Spleen (tissue), 11 donors: Measurements from ENCODE around the gene RHOF. TPM values are rescaled to one million over a fixed set of nuclear protein-coding genes. Genes with fewer than 3 reads are reported as not detected.
A peak's percentile ranks its signal among the peaks of the same experiment; 100 is the strongest.

Source experiments
- DNase-seq: peaks from one replicate; pipeline ENCODE4 v3.0.0-alpha.2; 2020
- H3K27ac ChIP-seq, 8 donors: fragments of 200-600 bp; sonication (generic) in 7 of 8; 1 replicate in 4 of 8; 2 replicates in 4 of 8; pipeline versions ENCODE4 v1.5.0 to v1.8.0; 2016 to 2021; ENCODE audit warnings: inconsistent platforms in 4 of 8, mild to moderate bottlenecking in 4 of 8, moderate library complexity in 1 of 8
- H3K27me3 ChIP-seq, 7 donors: fragments of 200-600 bp; sonication (generic) in 6 of 7; replicated peaks in 1 of 7; 1 replicate in 4 of 7; 2 replicates in 3 of 7; pipeline versions ENCODE4 v1.5.0 to v1.8.0; 2016 to 2021; ENCODE audit warnings: inconsistent platforms in 3 of 7, mild to moderate bottlenecking in 1 of 7
- H3K36me3 ChIP-seq, 6 donors: fragments of 200-600 bp; sonication (generic) in 5 of 6; 1 replicate in 4 of 6; 2 replicates in 2 of 6; pipeline versions ENCODE4 v1.5.0 to v1.8.0; 2016 to 2021; ENCODE audit warnings: inconsistent platforms in 2 of 6
- H3K4me1 ChIP-seq, 6 donors: fragments of 200-600 bp; sonication (generic) in 5 of 6; 1 replicate in 3 of 6; 2 replicates in 3 of 6; pipeline versions ENCODE4 v1.5.0 to v1.8.0; 2016 to 2021; ENCODE audit warnings: inconsistent platforms in 3 of 6
- H3K4me3 ChIP-seq, 8 donors: fragments of 200-600 bp; sonication (generic) in 7 of 8; 1 replicate in 4 of 8; 2 replicates in 4 of 8; pipeline versions ENCODE4 v1.5.0 to v1.8.0; 2016 to 2021; ENCODE audit warnings: inconsistent platforms in 4 of 8, mild to moderate bottlenecking in 4 of 8, moderate library complexity in 2 of 8
- H3K9me3 ChIP-seq, 8 donors: fragments of 200-600 bp; sonication (generic) in 7 of 8; 1 replicate in 4 of 8; 2 replicates in 4 of 8; pipeline versions ENCODE4 v1.5.0 to v1.8.0; 2016 to 2021; ENCODE audit warnings: inconsistent platforms in 4 of 8
- POLR2A ChIP-seq, 3 donors: fragments of 450-650 bp; IDR thresholded peaks; one replicate each; pipeline ENCODE4 v1.5.1; 2017; ENCODE audit warnings: antibody characterized with exemption in 3 of 3, mild to moderate bottlenecking in 1 of 3
- POLR2AphosphoS5 ChIP-seq, 3 donors: sonication (generic); formaldehyde crosslinking; IDR thresholded peaks; one replicate each; pipeline ENCODE4 v1.5.1; 2017; ENCODE audit warnings: antibody characterized with exemption in 3 of 3
- WGBS, 5 donors: extraction: QIAGEN DNeasy Blood & Tissue Kit in 3 of 5; methylation state at CpG; one replicate each; pipeline versions ENCODE4 v1.1.5 to v1.1.7; 2013 to 2018; 5-methylcytosine and 5-hydroxymethylcytosine counted together
- intact Hi-C: fragments of 100-400 bp; cut with DNase I; formaldehyde crosslinking; loops from one replicate; pipeline ENCODE4 v1.15.0; 2023; ENCODE audit warnings: low total_unique reads
- polyA plus RNA-seq, 3 donors: library from polyadenylated mRNA; stranded (reverse); fragments of 200-250 nt; gene quantifications; one replicate each; pipeline ENCODE4 v1.2.1, GENCODE V29; 2013
- total RNA-seq, 7 donors: library from RNA; depleted of rRNA in 3 of 7; stranded (reverse); fragments of >200 nt in 3 of 7; fragmentation: NEBNext Ultra II Directional in 4 of 7; extraction: Animal tissue kit (Norgen Biotek cat#: 25700) in 4 of 7; gene quantifications; one replicate each; pipeline versions ENCODE4 v1.1.0 to v1.2.1, GENCODE V29; 2016 to 2021
- TF ChIP-seq, protein P1 (sequence below), 11 experiments: fragments of 200-600 bp in 7 of 11; fragments of 450-650 bp in 4 of 11; sonication (generic) in 4 of 11; IDR thresholded peaks in 8 of 11; conservative IDR thresholded peaks in 3 of 11; 1 replicate in 7 of 11; 2 replicates in 4 of 11; pipeline versions ENCODE4 v1.4.0 to v1.8.0; 2016 to 2021; ENCODE audit warnings: antibody characterized with exemption in 11 of 11, inconsistent platforms in 4 of 11, mild to moderate bottlenecking in 1 of 11
- donor health status: healthy with polysubstance abuse.
- donor health status: DM: no; HTN: no; CAD: no; lungs with moderate emphysema.
- donor health status: DM: no; HTN: no; CAD: no.
- donor health status: Bipolar disorder and iron deficiency.
- donor health status: healthy.
- donor health status: DM: no; HTN: no; CAD: no.
- donor health status: DM: yes; HTN: yes; CAD: no.

The RHOF gene
- total and polyA plus RNA-seq, 10 donors = 18.4 to 71.7 (median 52.6) TPM

DNA sequence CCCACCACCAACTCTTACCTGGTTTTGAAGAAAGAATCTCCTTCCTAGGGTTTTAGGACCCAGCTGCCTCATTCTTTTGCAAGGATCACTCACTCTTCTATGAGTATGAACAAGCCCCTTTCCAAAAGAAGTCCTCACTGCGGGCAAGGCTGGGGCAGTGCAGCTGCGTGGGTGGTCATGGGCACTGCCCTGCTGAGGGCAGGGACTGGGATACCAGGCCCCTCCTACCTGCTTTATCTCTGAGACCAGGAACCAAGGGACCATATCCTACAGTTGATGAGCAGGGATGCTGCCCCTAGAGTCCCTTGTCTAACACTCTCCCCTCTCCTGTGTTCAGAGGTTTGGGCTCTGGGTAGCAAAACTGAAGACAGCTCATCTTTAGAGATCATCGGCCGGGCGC, 44.6 kb upstream of the RHOF start:
- no peak overlapping the region for H3K27ac ChIP-seq
- WGBS, 5 donors = 80 to 95% (median 91%) methylated on average over 5 of the region's 5 CpGs
- no peak for DNase-seq
- H3K9me3 ChIP-seq = no peaks in the 10 kb centered on the region
- H3K36me3 ChIP-seq = no peaks in the 10 kb centered on the region
- intact Hi-C loops = no loop called here
- TF ChIP-seq POLR2A (IDR thresholded peaks at IDR 0.05) (no peak), POLR2AphosphoS5 (IDR thresholded peaks at IDR 0.05) (no peak)
- TF ChIP-seq, protein P1, sequence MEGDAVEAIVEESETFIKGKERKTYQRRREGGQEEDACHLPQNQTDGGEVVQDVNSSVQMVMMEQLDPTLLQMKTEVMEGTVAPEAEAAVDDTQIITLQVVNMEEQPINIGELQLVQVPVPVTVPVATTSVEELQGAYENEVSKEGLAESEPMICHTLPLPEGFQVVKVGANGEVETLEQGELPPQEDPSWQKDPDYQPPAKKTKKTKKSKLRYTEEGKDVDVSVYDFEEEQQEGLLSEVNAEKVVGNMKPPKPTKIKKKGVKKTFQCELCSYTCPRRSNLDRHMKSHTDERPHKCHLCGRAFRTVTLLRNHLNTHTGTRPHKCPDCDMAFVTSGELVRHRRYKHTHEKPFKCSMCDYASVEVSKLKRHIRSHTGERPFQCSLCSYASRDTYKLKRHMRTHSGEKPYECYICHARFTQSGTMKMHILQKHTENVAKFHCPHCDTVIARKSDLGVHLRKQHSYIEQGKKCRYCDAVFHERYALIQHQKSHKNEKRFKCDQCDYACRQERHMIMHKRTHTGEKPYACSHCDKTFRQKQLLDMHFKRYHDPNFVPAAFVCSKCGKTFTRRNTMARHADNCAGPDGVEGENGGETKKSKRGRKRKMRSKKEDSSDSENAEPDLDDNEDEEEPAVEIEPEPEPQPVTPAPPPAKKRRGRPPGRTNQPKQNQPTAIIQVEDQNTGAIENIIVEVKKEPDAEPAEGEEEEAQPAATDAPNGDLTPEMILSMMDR (IDR thresholded peaks at IDR 0.05 in 8 of 11, conservative IDR thresholded peaks at IDR 0.05 in 3 of 11) = no peak
- peaks cover 4 to 26% (median 11%) of the 10 kb centered on the region in 6 donors for H3K4me1 ChIP-seq
- H3K4me3 ChIP-seq = no peak overlapping the region
- no peaks in the 10 kb centered on the region for H3K27me3 ChIP-seq

DNA sequence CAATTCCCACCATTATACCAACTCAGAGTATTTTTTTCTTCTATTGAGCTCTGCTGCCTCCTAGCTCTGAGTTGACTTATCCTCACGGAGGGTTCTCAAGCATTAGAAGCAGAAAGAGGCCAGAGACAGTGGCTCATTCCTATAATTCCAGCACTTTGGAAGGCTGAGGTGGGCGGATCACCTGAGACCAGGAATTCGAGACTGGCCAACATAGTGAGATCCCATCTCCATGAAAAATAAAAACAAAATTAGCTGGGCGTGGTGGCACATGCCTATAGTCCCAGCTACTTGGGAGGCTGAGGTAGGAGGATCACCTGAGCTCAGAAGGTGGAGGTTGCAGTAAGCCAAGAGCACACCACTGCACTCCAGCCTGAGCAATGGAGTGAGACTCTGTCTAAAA, 44.2 kb upstream of the RHOF start:
- WGBS, 5 donors = 71 to 88% (median 81%) methylated on average over 4 of the region's 4 CpGs

DNA sequence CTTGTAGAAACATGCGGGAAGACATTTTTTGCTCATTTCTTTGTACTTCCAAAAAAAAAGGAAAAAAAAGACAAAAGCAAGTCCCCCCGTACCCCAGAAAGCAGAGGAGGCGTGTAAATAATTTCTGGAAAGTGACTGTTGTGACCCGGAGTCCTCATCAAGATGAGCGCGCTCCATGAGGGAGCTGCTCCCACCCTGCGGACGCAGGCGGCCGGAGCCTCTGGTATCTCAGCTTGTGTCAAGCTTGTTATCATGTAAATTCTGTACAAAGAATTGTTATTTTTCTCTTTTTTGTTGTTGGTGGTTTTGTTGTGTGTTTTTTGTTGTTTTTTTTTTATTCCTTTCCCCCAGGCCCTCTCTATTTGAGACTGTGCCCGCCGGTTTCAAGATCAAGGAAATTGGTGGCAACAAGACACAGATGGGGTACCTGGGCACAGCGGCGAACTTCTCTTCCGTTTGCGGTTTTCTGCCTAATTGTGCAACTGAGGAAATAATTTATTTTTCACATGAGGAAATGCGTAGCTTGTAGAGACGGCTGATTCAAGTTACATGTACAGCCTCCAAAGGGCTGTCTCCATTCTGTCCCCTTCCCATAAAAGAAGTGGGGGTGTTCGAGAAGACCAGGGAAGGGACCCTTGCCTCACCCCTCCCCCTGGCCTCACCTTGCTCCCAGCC, 38.2 kb upstream of the RHOF start:
- intact Hi-C loops = no loop called here
- no peak overlapping the region for H3K4me3 ChIP-seq
- 74 to 92% (median 80%) methylated on average over 19 of the region's 19 CpGs for WGBS, 5 donors
- DNase-seq = no peak
- TF ChIP-seq POLR2A (IDR thresholded peaks at IDR 0.05) (no peak), POLR2AphosphoS5 (IDR thresholded peaks at IDR 0.05) (no peak)
- TF ChIP-seq, protein P1 (IDR thresholded peaks at IDR 0.05 in 8 of 11, conservative IDR thresholded peaks at IDR 0.05 in 3 of 11) = no peak
- H3K9me3 ChIP-seq = no peaks in the 10 kb centered on the region
- no peaks in the 10 kb centered on the region for H3K27me3 ChIP-seq
- peaks cover 3 to 63% (median 57%) of the 10 kb centered on the region in 6 donors for H3K36me3 ChIP-seq
- peaks cover 0 to 18% (median 0%) of the 10 kb centered on the region in 6 donors for H3K4me1 ChIP-seq
- peak overlapping the region in 6 of 8 donors; percentile 28 to 79 (median 74) for H3K27ac ChIP-seq

More for the DNA sequence above, 44.2 kb upstream of the RHOF start:
- intact Hi-C loops = no loop called here
- Histone ChIP-seq H3K4me3 (no peak overlapping the region), H3K27ac (no peak overlapping the region), H3K4me1 (peaks cover 4 to 26% (median 11%) of the 10 kb centered on the region in 6 donors), H3K27me3 (no peaks in the 10 kb centered on the region), H3K9me3 (no peaks in the 10 kb centered on the region), H3K36me3 (peaks cover 0 to 4% (median under 1%) of the 10 kb centered on the region in 6 donors)
- no peak for TF ChIP-seq POLR2AphosphoS5 (IDR thresholded peaks at IDR 0.05)
- TF ChIP-seq POLR2A (IDR thresholded peaks at IDR 0.05) = no peak
- TF ChIP-seq, protein P1 (IDR thresholded peaks at IDR 0.05 in 8 of 11, conservative IDR thresholded peaks at IDR 0.05 in 3 of 11) = no peak
- no peak for DNase-seq

DNA sequence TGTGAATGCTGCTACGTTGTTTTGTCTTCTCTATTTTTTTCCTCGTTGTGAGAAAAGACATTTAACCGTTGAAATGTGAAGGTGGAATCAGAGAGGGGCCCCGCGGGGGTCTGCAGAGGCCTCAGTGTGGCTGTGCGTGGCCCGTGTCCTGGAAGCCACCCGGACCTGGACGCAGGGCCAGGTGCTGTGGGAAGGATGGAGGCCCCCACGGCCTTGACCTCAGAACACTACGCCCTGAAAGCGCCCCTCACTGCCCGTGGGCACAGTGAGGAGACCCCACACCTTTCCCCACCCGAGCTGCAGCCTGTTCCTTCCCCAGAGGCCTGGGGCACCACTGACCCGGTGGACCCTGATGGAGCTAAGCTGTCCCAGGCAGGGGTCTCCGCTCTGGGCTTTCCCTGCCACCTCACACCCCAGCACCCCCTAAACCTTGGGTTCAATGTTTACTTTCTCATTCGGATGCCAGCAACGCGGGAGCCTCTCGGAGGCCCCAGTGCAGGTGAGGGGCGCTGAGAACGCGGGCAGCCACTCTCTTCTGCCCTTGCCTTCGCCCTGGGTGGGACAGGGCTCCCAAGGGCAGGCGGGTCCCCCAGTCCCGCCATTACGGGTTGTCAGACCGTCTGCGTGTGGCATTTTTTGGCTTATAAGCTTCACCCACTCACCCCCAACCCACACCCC, 37.2 kb upstream of the RHOF start:
- Histone ChIP-seq H3K4me1 (peaks cover 0 to 15% (median 0%) of the 10 kb centered on the region in 6 donors), H3K9me3 (no peaks in the 10 kb centered on the region), H3K27me3 (no peaks in the 10 kb centered on the region), H3K27ac (no peak overlapping the region), H3K4me3 (no peak overlapping the region), H3K36me3 (peaks cover 3 to 73% (median 60%) of the 10 kb centered on the region in 6 donors)
- intact Hi-C loops = no loop called here
- peak in 1 of 3 donors; percentile 50 for TF ChIP-seq POLR2AphosphoS5 (IDR thresholded peaks at IDR 0.05)
- no peak for TF ChIP-seq POLR2A (IDR thresholded peaks at IDR 0.05)
- WGBS, 5 donors = 89 to 94% (median 92%) methylated on average over 26 to 29 of the region's 29 CpGs
- no peak for DNase-seq
